BJ (cell line): ENCODE results near the gene RNF150. TPM values are rescaled to one million over a fixed set of nuclear protein-coding genes. Genes with fewer than 3 reads are reported as not detected.

Experiments used
- CTCF ChIA-PET: fragments of 350-600 bp; formaldehyde crosslinking; extraction: SDS; loops from one replicate; lab custom pipeline; 2021; ENCODE audit warnings: antibody characterized with exemption, inconsistent platforms; lab: Yijun Ruan, JAX
- POLR2A ChIA-PET: fragments of 300-600 bp; sonication (Branson Sonifier 250); formaldehyde crosslinking; extraction: SDS; loops from one replicate; lab custom pipeline; 2021; ENCODE audit warnings: antibody characterized with exemption; lab: Charles Lee
- DNase-seq: peaks from one replicate; pipeline ENCODE4 v3.0.0-alpha.2; 2011; ENCODE audit warnings: low read depth
- H3K27me3 ChIP-seq: 2 replicates; pipeline ENCODE4 v1.6.0; 2011; ENCODE audit warnings: low read length; ENCODE audit not compliant: control insufficient read depth, insufficient read depth
- H3K36me3 ChIP-seq: 2 replicates; pipeline ENCODE4 v1.5.1; 2011; ENCODE audit warnings: low read length; ENCODE audit not compliant: control insufficient read depth, insufficient read depth
- H3K4me3 ChIP-seq: 2 replicates; pipeline ENCODE4 v1.5.1; 2011; ENCODE audit warnings: low read depth, mild to moderate bottlenecking, control low read depth, low read length
- CTCF ChIP-seq: IDR thresholded peaks from 2 replicates; pipeline ENCODE4 v1.5.1; 2011; ENCODE audit warnings: low read depth, mild to moderate bottlenecking, control low read depth, inconsistent platforms, low read length, moderate library complexity; ENCODE audit not compliant: insufficient read depth
- polyA plus RNA-seq: library from polyadenylated mRNA; depleted of rRNA; stranded (reverse); fragments of >200 nt; gene quantifications from 2 replicates; pipeline ENCODE4 v1.2.3, GENCODE V29; 2011

RNF150 gene
- polyA plus RNA-seq, 1 experiment, result 47.7 TPM

DNA sequence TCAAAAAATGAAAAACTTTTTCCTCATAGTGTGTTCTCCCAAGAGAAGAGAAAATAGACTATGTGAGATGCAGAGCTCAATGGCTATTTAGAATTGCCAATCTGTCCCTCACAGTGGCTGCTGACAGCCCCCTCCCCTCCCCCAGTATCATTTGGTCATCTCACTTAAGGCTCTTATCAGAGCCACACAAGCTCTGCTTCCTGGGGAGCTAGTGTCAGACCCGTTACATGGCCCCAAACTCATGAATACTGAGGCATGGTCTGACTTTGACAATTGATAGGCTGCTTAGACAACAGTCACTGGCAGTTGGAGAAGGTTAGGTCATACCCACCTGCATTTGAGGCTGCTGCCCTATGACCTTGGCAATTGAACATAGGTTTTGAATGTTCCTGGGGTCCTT lies 15.3 kb downstream of the RNF150 start:
- ChIA-PET CTCF (no interaction called here), POLR2A (no interaction called here)
- Histone ChIP-seq H3K27me3 (no peaks in the 10 kb centered on the region), H3K36me3 (no peaks in the 10 kb centered on the region; the same call in 1 of the 2 replicates), H3K4me3 (no peak overlapping the region)
- TF ChIP-seq CTCF, result no peak
- DNase-seq, result no peak

- CTCF ChIA-PET, result no interaction called here
- Histone ChIP-seq H3K4me3 (no peak overlapping the region), H3K36me3 (peaks cover 2% of the 10 kb centered on the region; the same call in 1 of the 2 replicates), H3K27me3 (no peaks in the 10 kb centered on the region)
- DNase-seq, result no peak
- POLR2A ChIA-PET, result no interaction called here
- no peak for TF ChIP-seq CTCF
Observed at GRCh38 chr4:141109983-141110382, 23.3 kb downstream of the RNF150 start.

GRCh38 chr4:141107927-141108326 lies 25.3 kb downstream of the RNF150 start:
- ChIA-PET POLR2A (no interaction called here), CTCF (no interaction called here)
- Histone ChIP-seq H3K4me3 (no peak overlapping the region), H3K27me3 (no peaks in the 10 kb centered on the region), H3K36me3 (peaks cover 2% of the 10 kb centered on the region; the same call in 1 of the 2 replicates)
- TF ChIP-seq CTCF, result no peak
- DNase-seq, result no peak

- POLR2A ChIA-PET, result no interaction called here
Observed at GRCh38 chr4:141102367-141102766, 30.9 kb downstream of the RNF150 start.

DNA sequence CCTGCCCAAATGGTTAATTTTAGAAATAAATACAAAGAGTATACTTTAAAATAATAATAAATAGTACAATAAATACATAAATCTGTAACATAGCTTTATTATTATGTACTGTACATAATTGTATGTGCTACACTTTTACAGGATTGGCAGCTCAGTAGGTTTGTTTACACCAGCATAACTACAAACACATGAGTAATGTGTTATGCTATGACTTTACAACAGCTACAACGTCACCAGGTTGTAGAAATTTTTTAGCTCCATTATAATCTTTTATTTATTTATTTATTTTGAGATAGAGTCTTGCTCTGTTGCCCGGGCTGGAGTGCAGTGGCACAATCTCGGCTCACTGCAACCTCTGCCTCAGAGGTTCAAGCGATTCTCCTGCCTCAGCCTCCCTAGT lies 31.8 kb downstream of the RNF150 start:
- no peak for TF ChIP-seq CTCF
- Histone ChIP-seq H3K36me3 (no peaks in the 10 kb centered on the region), H3K4me3 (no peak overlapping the region), H3K27me3 (no peaks in the 10 kb centered on the region)
- DNase-seq, result no peak
- POLR2A ChIA-PET, result no interaction called here
- CTCF ChIA-PET, result interaction anchor here (0.8 to 2.3 kb wide), 4 partner anchors 9 to 79 kb away, joined by 3 to 6 read pairs (median 4); no protein-coding TSS in a partner anchor

More at GRCh38 chr4:141102367-141102766, 30.9 kb downstream of the RNF150 start:
- Histone ChIP-seq H3K27me3 (no peaks in the 10 kb centered on the region), H3K36me3 (no peaks in the 10 kb centered on the region), H3K4me3 (no peak overlapping the region)
- DNase-seq, result peak; percentile 70
- TF ChIP-seq CTCF, result no peak
- CTCF ChIA-PET, result interaction anchor here (0.6 to 2.3 kb wide), 5 partner anchors 11 to 36 kb away, joined by 3 to 6 read pairs (median 3); partner anchors contain the start of gene RNF150
